Neural progenitor cell (in vitro differentiated cells): ENCODE data around the gene STAC2. TPM values are rescaled to one million over a fixed set of nuclear protein-coding genes. Genes with fewer than 3 reads are reported as not detected.

ENCODE experiments used
- DNase-seq: peaks from one replicate; pipeline ENCODE4 v3.0.0-alpha.2; 2016; ENCODE audit warnings: low spot score
- H2AFZ ChIP-seq: fragments of 200-600 bp; sonication (generic); replicated peaks from 2 replicates; pipeline ENCODE4 v1.6.1; 2016; ENCODE audit warnings: antibody characterized with exemption
- H3F3A ChIP-seq: fragments of 200-600 bp; sonication (generic); 2 replicates; pipeline ENCODE4 v1.6.1; 2016; ENCODE audit warnings: antibody characterized with exemption, low read depth
- H3K27ac ChIP-seq: fragments of 200-600 bp; sonication (generic); 2 replicates; pipeline ENCODE4 v1.5.1; 2016; ENCODE audit warnings: mild to moderate bottlenecking
- H3K27me3 ChIP-seq: fragments of 200-600 bp; sonication (generic); 2 replicates; pipeline ENCODE4 v1.6.1; 2016; ENCODE audit warnings: mild to moderate bottlenecking, moderate library complexity
- H3K36me3 ChIP-seq: fragments of 200-600 bp; sonication (generic); 2 replicates; pipeline ENCODE4 v1.5.1; 2016
- H3K4me1 ChIP-seq: fragments of 200-600 bp; sonication (generic); 2 replicates; pipeline ENCODE4 v1.6.1; 2016; ENCODE audit warnings: mixed run types
- H3K4me2 ChIP-seq: fragments of 200-600 bp; sonication (generic); 2 replicates; pipeline ENCODE4 v1.6.1; 2016
- H3K4me3 ChIP-seq: fragments of 200-600 bp; sonication (generic); 2 replicates; pipeline ENCODE4 v1.5.1; 2016
- H3K79me2 ChIP-seq: fragments of 200-600 bp; sonication (generic); 2 replicates; pipeline ENCODE4 v1.6.1; 2016; ENCODE audit warnings: low read depth
- H3K9ac ChIP-seq: fragments of 200-600 bp; sonication (generic); 2 replicates; pipeline ENCODE4 v1.6.1; 2016
- H3K9me3 ChIP-seq: fragments of 200-600 bp; sonication (generic); 2 replicates; pipeline ENCODE4 v1.5.1; 2016; ENCODE audit warnings: low read depth
- H4K20me1 ChIP-seq: fragments of 200-600 bp; sonication (generic); 2 replicates; pipeline ENCODE4 v1.6.1; 2016; ENCODE audit warnings: low read depth
- H3K27ac Mint-ChIP-seq: 3 replicates; pipeline ENCODE4 v1.8.0; 2021; ENCODE audit warnings: mixed read lengths
- H3K27me3 Mint-ChIP-seq: 2 replicates; pipeline ENCODE4 v1.8.0; 2022; ENCODE audit warnings: low read depth, mild to moderate bottlenecking, inconsistent platforms, moderate library complexity, mixed read lengths; ENCODE audit not compliant: insufficient read depth
- H3K36me3 Mint-ChIP-seq: 3 replicates; pipeline ENCODE4 v1.8.0; 2021; ENCODE audit warnings: mixed read lengths
- H3K4me1 Mint-ChIP-seq: 3 replicates; pipeline ENCODE4 v1.8.0; 2021; ENCODE audit warnings: mixed read lengths
- H3K4me3 Mint-ChIP-seq: 3 replicates; pipeline ENCODE4 v1.8.0; 2021; ENCODE audit warnings: mild to moderate bottlenecking, moderate library complexity, mixed read lengths
- H3K9me3 Mint-ChIP-seq: 3 replicates; pipeline ENCODE4 v1.8.0; 2020; ENCODE audit warnings: mixed read lengths
- EZH2 ChIP-seq: fragments of 200-600 bp; sonication (generic); IDR thresholded peaks from 2 replicates; pipeline ENCODE4 v1.6.1; 2017; ENCODE audit warnings: antibody characterized with exemption, mild to moderate bottlenecking, moderate library complexity
- EZH2phosphoT487 ChIP-seq: fragments of 200-600 bp; sonication (generic); IDR thresholded peaks from 2 replicates; pipeline ENCODE4 v1.6.1; 2017; ENCODE audit warnings: antibody characterized with exemption
- total RNA-seq: library from RNA; depleted of rRNA; stranded (reverse); fragments of >200 nt; gene quantifications from 2 replicates; pipeline ENCODE4 v1.2.3, GENCODE V29; 2015; ENCODE audit warnings: low replicate concordance
- TF ChIP-seq, protein P1 (sequence below): fragments of 200-600 bp; sonication (generic); IDR thresholded peaks from 2 replicates; pipeline ENCODE4 v1.5.1; 2017; ENCODE audit warnings: antibody characterized with exemption, mild to moderate bottlenecking

The STAC2 gene, protein sequence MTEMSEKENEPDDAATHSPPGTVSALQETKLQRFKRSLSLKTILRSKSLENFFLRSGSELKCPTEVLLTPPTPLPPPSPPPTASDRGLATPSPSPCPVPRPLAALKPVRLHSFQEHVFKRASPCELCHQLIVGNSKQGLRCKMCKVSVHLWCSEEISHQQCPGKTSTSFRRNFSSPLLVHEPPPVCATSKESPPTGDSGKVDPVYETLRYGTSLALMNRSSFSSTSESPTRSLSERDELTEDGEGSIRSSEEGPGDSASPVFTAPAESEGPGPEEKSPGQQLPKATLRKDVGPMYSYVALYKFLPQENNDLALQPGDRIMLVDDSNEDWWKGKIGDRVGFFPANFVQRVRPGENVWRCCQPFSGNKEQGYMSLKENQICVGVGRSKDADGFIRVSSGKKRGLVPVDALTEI
- 0.13 and 0.62 TPM in 2 replicates for total RNA-seq

DNA sequence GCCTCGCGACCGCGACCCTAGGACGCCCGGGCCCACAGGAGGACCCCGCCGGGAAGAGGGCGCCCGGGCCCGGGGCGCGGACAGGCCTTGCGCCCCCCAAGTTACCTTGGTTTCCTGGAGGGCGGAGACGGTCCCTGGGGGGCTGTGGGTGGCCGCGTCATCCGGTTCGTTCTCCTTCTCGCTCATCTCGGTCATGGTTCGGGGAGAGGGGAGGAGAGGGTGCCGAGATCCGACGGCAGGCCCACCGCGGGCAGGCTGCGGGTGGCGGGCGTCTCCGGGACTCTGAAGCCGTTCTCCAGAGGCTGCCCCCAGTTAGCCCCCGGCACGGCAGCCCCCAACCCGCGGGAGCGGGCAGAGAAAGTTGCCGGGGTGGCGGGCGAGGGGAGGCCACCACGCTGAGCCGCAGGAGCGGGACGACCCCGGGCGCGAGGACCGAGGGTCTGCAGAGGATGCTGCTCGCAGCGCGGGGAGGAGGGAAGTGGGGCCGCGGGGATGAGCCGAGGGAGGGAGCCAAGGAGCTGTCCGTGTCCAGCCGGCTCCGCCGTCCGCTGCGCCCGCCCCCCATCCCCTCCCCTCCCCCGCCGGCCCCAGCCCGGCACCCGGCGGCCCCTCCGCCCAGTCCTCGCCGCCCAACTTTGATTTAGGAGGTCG lies at the start of gene STAC2:
TSS of gene STAC2 (minus strand) at position 638 of the 651 bp plus-strand sequence. CDS start at position 195, 443 bp downstream.
- Histone ChIP-seq H3K4me3 (peak within 1 kb of the TSS; percentile 46), H3K36me3 (no peaks in the 10 kb centered on the region), H3K27ac (no peak within 1 kb of the TSS), H3K4me1 (peaks cover 12% of the 10 kb centered on the region), H2AFZ (no peak within 1 kb of the TSS), H3F3A (peaks cover 12% of the 10 kb centered on the region), H3K27me3 (peaks cover 57% of the 10 kb centered on the region), H3K4me2 (peak within 1 kb of the TSS; percentile 70), H3K79me2 (no peaks in the 10 kb centered on the region), H3K9ac (no peak within 1 kb of the TSS), H4K20me1 (peaks cover 10% of the 10 kb centered on the region), H3K9me3 (no peaks in the 10 kb centered on the region)
- Mint-ChIP-seq H3K4me1 (peaks cover 18% of the 10 kb centered on the region), H3K36me3 (no peaks in the 10 kb centered on the region), H3K27ac (no peak within 1 kb of the TSS), H3K9me3 (no peaks in the 10 kb centered on the region), H3K4me3 (peak within 1 kb of the TSS; percentile 84), H3K27me3 (peaks cover 29% of the 10 kb centered on the region)
- TF ChIP-seq, protein P1, sequence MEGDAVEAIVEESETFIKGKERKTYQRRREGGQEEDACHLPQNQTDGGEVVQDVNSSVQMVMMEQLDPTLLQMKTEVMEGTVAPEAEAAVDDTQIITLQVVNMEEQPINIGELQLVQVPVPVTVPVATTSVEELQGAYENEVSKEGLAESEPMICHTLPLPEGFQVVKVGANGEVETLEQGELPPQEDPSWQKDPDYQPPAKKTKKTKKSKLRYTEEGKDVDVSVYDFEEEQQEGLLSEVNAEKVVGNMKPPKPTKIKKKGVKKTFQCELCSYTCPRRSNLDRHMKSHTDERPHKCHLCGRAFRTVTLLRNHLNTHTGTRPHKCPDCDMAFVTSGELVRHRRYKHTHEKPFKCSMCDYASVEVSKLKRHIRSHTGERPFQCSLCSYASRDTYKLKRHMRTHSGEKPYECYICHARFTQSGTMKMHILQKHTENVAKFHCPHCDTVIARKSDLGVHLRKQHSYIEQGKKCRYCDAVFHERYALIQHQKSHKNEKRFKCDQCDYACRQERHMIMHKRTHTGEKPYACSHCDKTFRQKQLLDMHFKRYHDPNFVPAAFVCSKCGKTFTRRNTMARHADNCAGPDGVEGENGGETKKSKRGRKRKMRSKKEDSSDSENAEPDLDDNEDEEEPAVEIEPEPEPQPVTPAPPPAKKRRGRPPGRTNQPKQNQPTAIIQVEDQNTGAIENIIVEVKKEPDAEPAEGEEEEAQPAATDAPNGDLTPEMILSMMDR = no peak
- TF ChIP-seq EZH2phosphoT487 (peak; percentile 89), EZH2 (peak; percentile 96)
- no peak for DNase-seq

DNA sequence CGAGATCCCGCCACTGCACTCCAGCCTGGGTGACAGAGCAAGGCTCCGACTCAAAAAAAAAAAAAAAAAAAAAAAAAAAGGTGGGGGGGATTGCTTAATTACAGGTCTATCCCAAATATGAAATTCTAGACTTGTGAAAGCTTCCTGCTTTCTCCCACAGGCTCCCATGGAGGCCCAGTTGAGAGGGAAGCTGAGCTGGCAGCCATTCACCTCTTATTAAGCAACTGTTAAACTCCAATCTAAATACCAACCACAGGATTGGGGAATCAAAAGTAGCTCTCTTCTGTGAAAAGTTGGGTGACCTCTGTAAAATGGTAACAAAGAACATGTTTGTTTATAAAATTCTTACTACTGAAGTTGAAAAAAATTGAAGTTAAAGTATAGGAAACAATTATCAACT lies 45.8 kb upstream of the STAC2 start:
- TF ChIP-seq EZH2phosphoT487 = no peak
- TF ChIP-seq, protein P1 = no peak
- no peak for TF ChIP-seq EZH2
- Histone ChIP-seq H3K4me2 (no peak overlapping the region), H3F3A (no peaks in the 10 kb centered on the region), H3K79me2 (no peaks in the 10 kb centered on the region), H2AFZ (no peak overlapping the region), H3K27ac (no peak overlapping the region), H3K27me3 (no peaks in the 10 kb centered on the region), H4K20me1 (no peaks in the 10 kb centered on the region), H3K36me3 (no peaks in the 10 kb centered on the region), H3K9ac (no peak overlapping the region), H3K4me1 (no peaks in the 10 kb centered on the region), H3K4me3 (no peak overlapping the region), H3K9me3 (no peaks in the 10 kb centered on the region)
- peaks cover 13% of the 10 kb centered on the region for H3K36me3 Mint-ChIP-seq
- H3K4me1 Mint-ChIP-seq = no peaks in the 10 kb centered on the region
- H3K4me3 Mint-ChIP-seq = no peak overlapping the region
- H3K27me3 Mint-ChIP-seq = no peaks in the 10 kb centered on the region
- DNase-seq = no peak
- no peaks in the 10 kb centered on the region for H3K9me3 Mint-ChIP-seq
- no peak overlapping the region for H3K27ac Mint-ChIP-seq

DNA sequence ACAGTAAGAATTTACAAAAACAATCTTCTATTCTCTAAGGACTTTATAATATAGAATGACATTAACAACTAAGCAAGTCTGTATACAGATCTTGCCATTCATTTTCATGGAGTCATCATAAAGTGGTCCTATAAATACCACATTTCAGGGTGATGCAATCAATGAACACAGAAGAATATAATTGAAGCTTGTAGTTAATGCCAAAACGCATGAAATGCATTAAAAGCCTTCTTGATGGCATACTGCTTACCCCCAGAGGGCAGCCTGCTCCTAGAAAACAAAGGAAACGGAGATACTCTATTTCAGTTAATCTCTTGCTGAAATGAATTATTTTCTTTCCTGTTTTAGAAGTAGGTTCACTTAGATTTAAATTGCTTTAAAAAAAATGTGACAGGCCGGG lies 45.2 kb upstream of the STAC2 start:
- Histone ChIP-seq H3K4me1 (no peaks in the 10 kb centered on the region), H3K9ac (no peak overlapping the region), H3K4me2 (no peak overlapping the region), H3K27me3 (no peaks in the 10 kb centered on the region), H2AFZ (no peak overlapping the region), H3K27ac (no peak overlapping the region), H4K20me1 (no peaks in the 10 kb centered on the region), H3K36me3 (no peaks in the 10 kb centered on the region), H3K9me3 (no peaks in the 10 kb centered on the region), H3K4me3 (no peak overlapping the region), H3F3A (no peaks in the 10 kb centered on the region), H3K79me2 (no peaks in the 10 kb centered on the region)
- Mint-ChIP-seq H3K36me3 (peaks cover 13% of the 10 kb centered on the region), H3K4me3 (no peak overlapping the region), H3K27ac (no peak overlapping the region), H3K4me1 (no peaks in the 10 kb centered on the region), H3K9me3 (no peaks in the 10 kb centered on the region), H3K27me3 (no peaks in the 10 kb centered on the region)
- TF ChIP-seq EZH2 = no peak
- TF ChIP-seq, protein P1 = peak; percentile 19
- no peak for DNase-seq
